ENCODE results near the gene SFT2D2. TPM values are rescaled to one million over a fixed set of nuclear protein-coding genes. Genes with fewer than 3 reads are reported as not detected.

Gene SFT2D2
- total RNA-seq, 1 experiment from 2014 or later, result 98.3 TPM

GRCh38 chr1:168257397-168257796, 31.6 kb downstream of the SFT2D2 start:
- intact Hi-C loops (cut with micrococcal nuclease; ENCODE audit: unreplicated experiment), result no loop called here
- Mint-ChIP-seq H3K27me3 (ENCODE audit: unreplicated experiment) (no peaks in the 10 kb centered on the region), H3K27ac (ENCODE audit: unreplicated experiment) (no peak overlapping the region), H3K36me3 (ENCODE audit: insufficient read depth, unreplicated experiment) (peaks cover 14% of the 10 kb centered on the region), H3K9me3 (ENCODE audit: low read depth, unreplicated experiment) (peaks cover 2% of the 10 kb centered on the region), H3K4me1 (ENCODE audit: low read depth, unreplicated experiment) (peaks cover 22% of the 10 kb centered on the region), H3K4me3 (ENCODE audit: low read depth, unreplicated experiment) (no peak overlapping the region)
- no peak for DNase-seq
- TF ChIP-seq CTCF (IDR thresholded peaks at IDR 0.05; ENCODE audit: unreplicated experiment), result no peak
- CTCF ChIA-PET, result no interaction called here
- BruUV-seq (replicated peaks), result no TSS peak

GRCh38 chr1:168259567-168259966, 33.8 kb downstream of the SFT2D2 start:
- Mint-ChIP-seq H3K4me1 (ENCODE audit: low read depth, unreplicated experiment) (peaks cover 14% of the 10 kb centered on the region), H3K4me3 (ENCODE audit: low read depth, unreplicated experiment) (no peak overlapping the region), H3K27ac (ENCODE audit: unreplicated experiment) (no peak overlapping the region), H3K9me3 (ENCODE audit: low read depth, unreplicated experiment) (peaks cover 2% of the 10 kb centered on the region), H3K27me3 (ENCODE audit: unreplicated experiment) (no peaks in the 10 kb centered on the region), H3K36me3 (ENCODE audit: insufficient read depth, unreplicated experiment) (peaks cover 6% of the 10 kb centered on the region)
- CTCF ChIA-PET, result no interaction called here
- no peak for DNase-seq
- intact Hi-C loops (cut with micrococcal nuclease; ENCODE audit: unreplicated experiment), result no loop called here
- no TSS peak for BruUV-seq (replicated peaks)
- TF ChIP-seq CTCF (IDR thresholded peaks at IDR 0.05; ENCODE audit: unreplicated experiment), result no peak

GRCh38 chr1:168260393-168260792, 34.6 kb downstream of the SFT2D2 start:
- DNase-seq, result no peak

DNA sequence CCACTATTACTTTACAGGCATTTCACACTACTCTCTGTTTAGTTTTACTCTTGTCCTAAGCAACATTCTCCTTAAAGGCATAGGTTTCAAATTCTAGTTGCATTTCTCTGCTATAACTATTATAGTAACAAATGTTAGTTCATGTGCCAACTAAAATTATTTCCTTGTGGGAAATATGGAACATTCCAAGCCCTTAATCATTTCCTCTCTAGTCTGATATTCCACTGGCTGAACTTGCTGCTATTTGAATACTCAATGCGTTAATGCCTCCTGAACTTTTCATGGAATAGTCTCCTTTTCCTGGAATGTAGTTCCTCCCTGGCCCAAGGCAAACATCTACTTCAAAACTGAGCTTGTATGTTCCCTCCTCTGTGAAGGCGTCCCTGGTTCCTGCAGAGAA, 35.6 kb downstream of the SFT2D2 start:
- no peak overlapping the region for H3K27ac Mint-ChIP-seq (ENCODE audit: unreplicated experiment)
- BruUV-seq (replicated peaks), result no TSS peak
- no peak for DNase-seq

More at GRCh38 chr1:168260393-168260792, 34.6 kb downstream of the SFT2D2 start:
- BruUV-seq (replicated peaks), result no TSS peak
- peaks cover 2% of the 10 kb centered on the region for H3K9me3 Mint-ChIP-seq (ENCODE audit: low read depth, unreplicated experiment)
- peaks cover 14% of the 10 kb centered on the region for H3K4me1 Mint-ChIP-seq (ENCODE audit: low read depth, unreplicated experiment)
- no peak overlapping the region for H3K27ac Mint-ChIP-seq (ENCODE audit: unreplicated experiment)
- H3K36me3 Mint-ChIP-seq (ENCODE audit: insufficient read depth, unreplicated experiment), result peaks cover 6% of the 10 kb centered on the region
- CTCF ChIA-PET, result interaction anchor here (0.5 kb wide), 1 partner anchor 25 kb away, joined by 5 read pairs; no protein-coding TSS in a partner anchor
- no peak for TF ChIP-seq CTCF (IDR thresholded peaks at IDR 0.05; ENCODE audit: unreplicated experiment)
- intact Hi-C loops (cut with micrococcal nuclease; ENCODE audit: unreplicated experiment), result no loop called here
- no peaks in the 10 kb centered on the region for H3K27me3 Mint-ChIP-seq (ENCODE audit: unreplicated experiment)
- no peak overlapping the region for H3K4me3 Mint-ChIP-seq (ENCODE audit: low read depth, unreplicated experiment)

More for the DNA sequence above, 35.6 kb downstream of the SFT2D2 start:
- intact Hi-C loops (cut with micrococcal nuclease; ENCODE audit: unreplicated experiment), result no loop called here
- peaks cover 14% of the 10 kb centered on the region for H3K4me1 Mint-ChIP-seq (ENCODE audit: low read depth, unreplicated experiment)
- no peak for TF ChIP-seq CTCF (IDR thresholded peaks at IDR 0.05; ENCODE audit: unreplicated experiment)
- peaks cover 2% of the 10 kb centered on the region for H3K9me3 Mint-ChIP-seq (ENCODE audit: low read depth, unreplicated experiment)
- H3K36me3 Mint-ChIP-seq (ENCODE audit: insufficient read depth, unreplicated experiment), result peaks cover 6% of the 10 kb centered on the region
- CTCF ChIA-PET, result interaction anchor here (1.0 kb wide), 1 partner anchor 26 kb away, joined by 3 read pairs; no protein-coding TSS in a partner anchor
- H3K27me3 Mint-ChIP-seq (ENCODE audit: unreplicated experiment), result no peaks in the 10 kb centered on the region
- no peak overlapping the region for H3K4me3 Mint-ChIP-seq (ENCODE audit: low read depth, unreplicated experiment)

All from Calu3 (cell line).